Stromal cell of bone marrow (primary cell): ENCODE data around the gene ENTR1.

ENCODE experiments used
- DNase-seq: peaks from one replicate; pipeline ENCODE4 v3.0.0-alpha.2; 2012; ENCODE audit warnings: low read depth

Gene ENTR1

DNA sequence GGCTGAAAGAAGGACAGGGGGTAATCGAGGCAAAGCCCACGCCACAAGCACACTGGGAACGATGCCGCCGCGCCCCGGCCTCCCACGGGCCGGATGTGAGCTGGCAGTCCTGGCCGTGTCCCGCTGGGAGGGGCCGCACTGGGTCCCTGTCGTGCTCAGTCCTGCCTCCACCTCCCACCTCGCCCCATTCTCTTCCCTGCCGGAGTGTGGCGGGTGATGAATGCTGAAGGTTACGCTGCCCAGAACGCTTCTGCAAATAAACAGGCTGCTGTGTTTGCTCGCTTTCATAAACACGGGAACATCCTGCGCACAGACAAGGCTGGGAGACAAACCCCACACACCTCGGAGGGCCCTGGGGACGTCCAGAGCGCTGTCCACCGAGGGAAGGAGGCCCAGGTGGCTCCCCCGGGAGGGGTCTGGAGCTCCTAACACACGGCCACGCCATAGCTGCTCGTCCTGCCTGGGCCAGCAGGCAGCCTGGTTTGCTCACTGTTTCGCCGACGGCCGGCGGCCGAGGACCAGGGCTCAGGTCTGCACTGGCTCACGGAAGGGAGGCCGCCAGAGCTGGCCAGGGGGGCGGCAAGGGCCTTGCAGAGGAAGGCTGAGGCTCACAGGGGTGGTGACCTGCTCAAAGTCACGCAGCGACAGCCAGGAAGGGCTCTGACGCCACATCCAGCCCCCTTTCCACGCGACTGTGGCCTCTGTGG is 49.2 kb downstream of the ENTR1 start:
- no peak for DNase-seq

DNA sequence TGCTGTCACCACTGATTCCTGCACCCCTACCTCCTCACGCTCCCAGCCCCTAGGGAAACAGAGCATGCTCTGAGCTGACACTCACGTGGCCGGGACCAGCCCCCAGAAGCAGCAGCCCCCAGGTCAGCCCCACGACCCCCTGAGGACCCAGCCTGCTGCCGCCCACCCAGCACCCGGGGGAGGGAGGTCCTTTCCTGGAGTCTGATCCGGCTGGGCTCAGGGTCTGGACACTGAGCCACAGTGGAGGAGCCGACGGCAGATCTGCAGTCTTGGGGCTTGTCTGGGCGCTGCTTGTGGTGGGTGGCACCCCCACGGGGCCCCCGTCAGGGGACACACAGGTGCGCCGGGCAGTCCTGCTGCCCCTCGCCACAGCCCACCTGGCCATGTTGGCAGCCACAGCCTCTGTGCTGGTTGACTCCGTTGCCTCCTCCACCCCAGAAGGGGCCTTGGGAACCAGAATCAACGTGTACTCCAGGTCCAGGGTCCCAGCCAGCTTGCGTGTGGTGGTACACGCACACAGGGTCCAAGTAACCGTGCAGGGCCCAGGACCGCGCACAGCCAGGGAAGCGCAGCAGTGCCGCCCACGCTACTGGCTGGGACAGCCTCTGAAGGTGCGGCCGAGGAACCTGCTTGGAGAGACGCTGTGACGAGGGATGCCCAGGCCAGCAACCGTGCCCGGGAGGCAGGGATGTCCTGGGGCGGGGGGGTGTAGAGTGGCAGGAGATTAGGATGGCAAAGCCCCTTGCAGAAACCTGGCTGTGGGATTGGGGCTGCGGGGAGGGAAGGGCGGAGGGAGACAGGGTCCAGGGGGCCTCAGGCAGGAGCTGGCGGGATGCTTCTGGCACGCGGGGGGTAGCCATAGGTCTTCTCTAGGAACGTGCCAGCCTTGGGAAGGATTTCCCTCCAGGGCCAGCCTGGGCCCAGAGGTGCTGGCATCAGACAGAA is 50.4 kb downstream of the ENTR1 start:
- no peak for DNase-seq

DNA sequence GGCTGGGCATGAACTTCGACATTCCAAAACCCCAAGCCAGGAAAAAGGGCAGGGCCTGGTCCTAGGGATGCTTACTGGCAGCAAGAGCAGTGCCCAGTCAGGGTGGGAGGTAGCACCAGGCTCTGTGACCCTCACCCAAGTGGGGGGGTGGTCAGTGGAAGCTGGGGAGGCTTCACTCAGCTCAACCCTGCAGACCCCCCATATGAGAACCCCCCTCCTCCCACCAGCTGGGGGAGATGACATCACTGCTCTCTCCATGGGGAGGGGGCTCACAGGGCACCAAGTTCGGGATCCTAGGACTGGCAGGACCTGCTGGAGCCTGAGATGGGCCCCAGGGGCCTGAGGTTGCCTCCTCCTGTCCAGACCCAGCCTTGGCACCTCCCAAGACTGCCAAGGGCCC is 51.5 kb downstream of the ENTR1 start:
- no peak for DNase-seq

DNA sequence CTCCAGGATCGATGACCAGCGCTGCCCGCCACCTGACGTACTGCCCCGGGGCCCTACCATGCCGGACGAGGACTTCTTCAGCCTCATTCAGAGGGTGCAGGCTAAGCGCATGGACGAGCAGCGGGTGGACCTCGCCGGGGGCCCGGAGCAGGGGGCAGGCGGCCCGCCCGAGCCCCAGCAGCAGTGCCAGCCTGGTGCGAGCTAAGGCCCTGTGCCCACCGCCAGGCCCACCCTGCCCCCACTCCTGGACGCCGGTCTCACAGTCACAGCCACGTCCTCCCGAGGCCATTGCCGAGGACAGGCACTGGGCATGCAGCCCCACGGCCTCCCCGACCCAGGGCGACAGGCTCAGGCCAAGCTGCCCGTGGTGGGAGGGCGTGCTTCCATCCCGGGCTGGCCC is 52.4 kb downstream of the ENTR1 start:
- no peak for DNase-seq

DNA sequence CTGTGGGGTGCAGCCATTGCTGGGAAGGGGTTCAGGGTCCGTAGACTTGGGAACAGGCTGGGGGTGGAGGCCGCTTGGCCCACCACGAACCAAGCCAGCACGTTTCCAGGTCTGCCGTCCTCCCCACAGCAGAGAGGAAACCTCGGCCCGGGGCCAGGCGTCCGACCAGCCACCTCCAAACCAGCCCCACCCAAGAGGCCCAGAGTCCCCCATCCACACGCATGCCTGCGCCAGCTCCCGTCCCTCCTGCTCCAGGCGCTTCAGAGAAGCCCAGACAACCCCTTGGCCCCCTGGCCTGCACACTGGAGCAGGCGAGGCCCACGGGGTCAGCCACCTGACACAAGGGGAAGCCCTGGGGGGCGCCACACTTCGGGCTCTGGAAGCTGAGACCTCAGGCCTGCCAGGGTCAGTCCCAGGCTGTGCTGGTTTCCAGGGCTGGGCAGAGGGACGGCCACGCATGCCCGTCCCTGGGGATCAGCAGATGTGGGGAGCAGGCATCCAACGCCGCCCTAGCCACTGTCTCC is 53.1 kb downstream of the ENTR1 start:
- DNase-seq, result no peak

DNA sequence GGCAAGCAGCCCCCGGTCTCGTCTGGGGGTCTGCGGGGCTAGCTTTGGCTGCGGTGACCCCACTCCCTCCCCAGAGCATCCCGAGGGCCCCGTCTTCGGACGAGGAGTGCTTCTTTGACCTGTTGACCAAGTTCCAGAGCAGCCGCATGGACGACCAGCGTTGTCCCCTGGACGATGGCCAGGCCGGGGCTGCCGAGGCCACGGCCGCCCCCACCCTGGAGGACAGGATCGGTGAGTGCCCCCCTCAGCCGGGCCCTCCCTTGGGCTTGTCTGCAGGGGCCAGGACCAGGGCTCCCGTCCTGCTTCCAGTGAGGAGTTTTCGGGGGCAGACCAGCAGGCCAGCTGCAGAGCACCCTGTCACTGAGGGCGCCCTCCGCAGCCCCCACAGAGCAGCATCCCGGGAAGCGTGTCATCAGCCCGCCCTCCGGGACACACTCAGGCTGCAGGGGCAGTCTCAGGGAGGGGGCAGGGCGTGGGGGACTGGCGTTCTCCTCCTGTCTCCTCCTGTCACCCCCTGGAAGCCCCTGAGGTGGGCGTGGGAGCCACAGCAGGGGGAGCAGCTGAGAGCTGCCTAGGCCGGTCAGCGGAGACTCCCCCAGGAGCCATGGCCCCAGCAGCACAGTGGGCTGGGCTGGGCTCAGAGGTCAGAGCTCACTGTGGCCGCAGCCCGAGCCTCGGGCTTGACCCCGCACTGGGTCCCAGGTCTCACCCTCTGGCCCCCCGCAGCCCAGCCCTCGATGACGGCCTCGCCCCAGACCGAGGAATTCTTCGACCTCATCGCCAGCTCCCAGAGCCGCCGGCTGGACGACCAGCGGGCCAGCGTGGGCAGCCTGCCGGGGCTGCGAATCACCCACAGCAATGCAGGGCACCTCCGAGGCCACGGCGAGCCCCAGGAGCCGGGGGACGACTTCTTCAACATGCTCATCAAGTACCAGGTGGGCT is 54.5 kb downstream of the ENTR1 start:
- DNase-seq, result no peak

DNA sequence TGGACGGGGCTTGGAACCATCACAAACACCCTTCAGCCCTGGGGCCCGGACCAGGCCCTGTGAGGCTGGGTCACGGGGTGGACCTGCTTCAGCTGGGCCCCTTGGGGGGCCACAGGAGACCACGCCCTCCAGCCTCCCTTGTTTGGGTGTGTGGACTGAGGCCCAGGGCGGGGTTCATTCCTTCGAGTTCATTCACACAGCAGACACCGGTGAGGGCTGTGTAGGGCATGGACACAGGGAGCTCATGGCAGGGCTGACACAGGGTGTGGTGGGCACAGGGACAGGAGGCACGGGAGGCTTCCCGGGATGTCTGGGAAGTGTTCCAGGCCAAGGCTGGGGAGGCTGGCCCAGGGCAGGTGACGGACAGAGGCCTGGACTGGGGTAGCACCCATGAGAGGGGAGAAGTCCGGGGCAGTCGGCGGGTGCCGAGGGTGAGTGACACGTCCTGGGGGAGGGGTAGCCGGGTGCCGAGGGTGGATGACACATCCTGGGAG is 55.8 kb downstream of the ENTR1 start:
- no peak for DNase-seq

DNA sequence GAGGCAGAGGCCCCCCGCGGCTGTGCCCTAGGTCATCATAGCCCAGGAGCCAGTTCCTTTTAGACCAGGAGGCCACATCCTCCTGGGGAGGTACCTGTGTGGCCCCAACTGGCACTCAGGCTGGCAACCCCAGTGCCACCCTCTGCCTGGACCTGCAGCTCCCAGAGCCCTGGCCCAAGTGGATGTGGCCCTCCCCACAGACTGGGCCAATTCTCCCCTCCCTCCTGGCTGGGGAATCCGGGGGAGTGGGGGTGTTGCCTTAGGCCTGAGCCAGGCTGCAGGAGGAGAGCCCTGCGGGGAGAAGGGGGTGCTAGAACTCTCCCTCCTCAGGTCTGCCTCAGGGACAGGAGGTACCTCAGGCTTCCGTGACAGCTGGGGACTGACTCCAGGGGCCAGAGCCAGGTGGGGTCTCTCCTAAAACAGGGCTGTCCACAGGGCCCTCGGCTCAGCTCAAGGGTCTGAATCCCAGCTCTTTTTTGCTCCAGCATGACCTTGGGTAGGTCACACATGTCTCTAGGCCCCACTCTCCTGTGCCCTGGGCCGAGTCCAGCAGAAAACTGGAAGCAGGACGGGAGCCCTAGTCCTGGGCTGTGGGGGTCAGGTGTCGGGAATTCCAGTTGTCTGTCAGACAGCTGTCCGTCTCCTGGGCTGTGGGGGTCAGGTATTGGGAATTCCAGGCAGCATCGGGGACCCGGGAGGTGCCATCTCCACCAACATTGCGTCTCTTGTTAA is 56.5 kb downstream of the ENTR1 start:
- no peak for DNase-seq

DNA sequence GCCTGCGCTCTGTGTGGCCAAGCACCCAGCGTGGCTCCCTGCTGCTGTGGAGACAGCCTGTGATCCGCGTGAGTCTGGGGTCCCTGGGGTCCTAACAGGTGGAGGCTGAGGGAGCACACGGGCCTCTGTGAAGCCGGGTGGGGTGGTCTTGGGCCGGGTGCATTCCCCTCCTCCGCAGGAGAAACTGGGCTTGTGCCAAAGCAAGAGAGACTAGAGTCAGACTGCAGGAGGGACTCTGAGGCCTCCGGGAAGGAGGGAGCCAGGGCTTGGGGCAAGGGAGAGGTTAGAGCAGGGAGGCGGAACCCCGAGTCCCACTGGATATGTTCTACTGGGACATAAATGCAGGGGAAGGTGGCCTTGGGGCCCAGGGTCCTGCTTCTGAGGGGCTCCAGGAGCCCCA is 57.3 kb downstream of the ENTR1 start:
- no peak for DNase-seq

DNA sequence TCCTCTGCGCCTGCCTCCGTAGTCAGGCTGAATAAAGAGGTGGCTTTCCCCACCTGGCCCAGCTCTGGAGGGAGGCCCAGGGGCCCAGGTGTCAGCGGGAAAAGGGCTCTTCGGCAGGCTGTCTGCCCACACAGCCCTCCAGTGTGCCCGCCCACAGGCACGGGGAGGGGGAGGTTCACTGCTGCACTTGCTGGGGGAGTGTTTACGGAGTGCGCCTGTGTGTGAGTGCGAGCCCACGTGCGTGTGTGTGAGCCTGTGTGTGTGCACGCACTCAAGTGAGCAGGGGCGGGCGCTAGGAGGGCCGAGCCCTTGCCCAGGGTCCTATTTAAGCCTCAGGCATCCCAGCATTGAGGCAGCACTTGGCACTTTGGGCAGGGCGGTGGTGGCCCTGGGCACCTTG is 57.7 kb downstream of the ENTR1 start:
- DNase-seq, result no peak
